ENCODE measurements around the gene TSKU. TPM values are rescaled to one million over a fixed set of nuclear protein-coding genes. Genes with fewer than 3 reads are reported as not detected.
"Not testable (repeated sequence)": the region's sequence is repeated elsewhere in the genome, so short reads cannot be mapped to it uniquely, and the experiment has no call there.

The TSKU gene
- total RNA-seq, 2 donors from 2014 or later, result 71.2 to 72.8 TPM

DNA sequence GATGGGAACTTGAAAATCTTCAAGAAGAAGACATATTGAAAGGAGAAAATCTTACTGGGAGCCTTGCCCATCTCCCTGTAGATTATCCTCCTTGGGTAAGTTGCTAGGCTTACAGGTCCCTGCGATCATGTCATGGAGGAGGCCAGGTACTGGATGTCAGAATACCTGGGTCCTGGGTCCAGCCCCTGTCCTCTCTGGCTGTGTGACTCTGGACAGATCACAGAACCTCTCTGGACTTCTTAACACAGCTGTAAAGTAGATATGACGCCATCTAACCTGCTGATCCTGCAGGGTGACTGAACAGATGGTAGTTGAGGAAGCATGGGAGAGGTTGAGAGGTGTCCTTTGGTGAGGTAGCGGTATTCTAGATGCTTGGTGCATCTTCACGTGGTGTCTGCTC, 4.1 kb downstream of the TSKU start:
- peaks cover 8% of the 10 kb centered on the region for H3K4me1 ChIP-seq (replicated peaks)
- WGBS, result 92% methylated on average over 4 of the region's 4 CpGs
- H3K27me3 ChIP-seq (replicated peaks; ENCODE audit: insufficient read depth), result no peaks in the 10 kb centered on the region
- TF ChIP-seq, protein P1, sequence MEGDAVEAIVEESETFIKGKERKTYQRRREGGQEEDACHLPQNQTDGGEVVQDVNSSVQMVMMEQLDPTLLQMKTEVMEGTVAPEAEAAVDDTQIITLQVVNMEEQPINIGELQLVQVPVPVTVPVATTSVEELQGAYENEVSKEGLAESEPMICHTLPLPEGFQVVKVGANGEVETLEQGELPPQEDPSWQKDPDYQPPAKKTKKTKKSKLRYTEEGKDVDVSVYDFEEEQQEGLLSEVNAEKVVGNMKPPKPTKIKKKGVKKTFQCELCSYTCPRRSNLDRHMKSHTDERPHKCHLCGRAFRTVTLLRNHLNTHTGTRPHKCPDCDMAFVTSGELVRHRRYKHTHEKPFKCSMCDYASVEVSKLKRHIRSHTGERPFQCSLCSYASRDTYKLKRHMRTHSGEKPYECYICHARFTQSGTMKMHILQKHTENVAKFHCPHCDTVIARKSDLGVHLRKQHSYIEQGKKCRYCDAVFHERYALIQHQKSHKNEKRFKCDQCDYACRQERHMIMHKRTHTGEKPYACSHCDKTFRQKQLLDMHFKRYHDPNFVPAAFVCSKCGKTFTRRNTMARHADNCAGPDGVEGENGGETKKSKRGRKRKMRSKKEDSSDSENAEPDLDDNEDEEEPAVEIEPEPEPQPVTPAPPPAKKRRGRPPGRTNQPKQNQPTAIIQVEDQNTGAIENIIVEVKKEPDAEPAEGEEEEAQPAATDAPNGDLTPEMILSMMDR (IDR thresholded peaks at IDR 0.05), result no peak
- TF ChIP-seq POLR2A (IDR thresholded peaks at IDR 0.05) (no peak), POLR2AphosphoS5 (IDR thresholded peaks at IDR 0.05) (no peak)
- H3K36me3 ChIP-seq, result no peaks in the 10 kb centered on the region
- no peak for DNase-seq (ENCODE audit: low spot score)
- peak overlapping the region; percentile 79 to 94 for H3K27ac ChIP-seq
- intact Hi-C loops (cut with DNase I), result no loop called here
- no peaks in the 10 kb centered on the region for H3K9me3 ChIP-seq
- no peak overlapping the region for H3K4me3 ChIP-seq

DNA sequence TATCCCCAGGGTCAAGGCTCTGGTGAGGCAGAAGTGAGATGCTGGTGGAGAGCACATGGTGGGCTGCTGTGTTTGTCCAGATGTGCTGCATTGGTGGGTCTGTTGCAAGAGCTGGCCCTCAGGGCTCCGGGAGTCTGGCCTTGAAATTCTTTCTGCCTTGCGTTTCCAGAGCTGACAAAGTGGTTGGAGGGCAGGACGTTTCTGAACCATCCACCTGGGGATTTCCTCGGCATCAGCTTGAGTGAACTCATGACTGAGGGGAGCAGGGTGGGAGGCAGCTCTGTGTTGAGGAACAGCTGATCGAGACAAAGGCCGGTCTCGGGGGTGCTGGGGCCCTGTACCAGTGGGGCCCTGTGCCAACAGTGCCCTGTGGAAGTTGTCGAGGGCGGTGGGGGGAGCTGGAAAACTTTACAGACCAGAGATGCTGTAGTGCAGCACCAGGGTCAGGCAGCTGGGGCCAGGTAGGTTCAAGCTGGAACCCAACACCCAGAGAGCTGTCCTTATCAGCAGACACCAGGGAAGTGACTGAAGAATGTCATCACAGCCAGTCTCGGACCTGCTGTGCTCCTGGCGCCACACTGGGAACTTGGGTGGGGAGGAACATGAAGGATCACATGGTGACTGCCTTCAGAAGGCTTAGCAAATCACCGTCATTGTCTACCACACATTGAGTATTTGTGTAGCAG, 4.9 kb downstream of the TSKU start:
- intact Hi-C loops (cut with DNase I), result no loop called here
- TF ChIP-seq POLR2A (IDR thresholded peaks at IDR 0.05) (no peak), POLR2AphosphoS5 (IDR thresholded peaks at IDR 0.05) (no peak)
- TF ChIP-seq, protein P1 (IDR thresholded peaks at IDR 0.05), result no peak
- Histone ChIP-seq H3K9me3 (no peaks in the 10 kb centered on the region), H3K36me3 (no peaks in the 10 kb centered on the region), H3K27me3 (replicated peaks; ENCODE audit: insufficient read depth) (no peaks in the 10 kb centered on the region), H3K4me3 (no peak overlapping the region), H3K4me1 (replicated peaks) (peaks cover 8% of the 10 kb centered on the region), H3K27ac (peak overlapping the region; percentile 74 to 79)
- no peak for DNase-seq (ENCODE audit: low spot score)
- 46% methylated on average over 12 of the region's 12 CpGs for WGBS

DNA sequence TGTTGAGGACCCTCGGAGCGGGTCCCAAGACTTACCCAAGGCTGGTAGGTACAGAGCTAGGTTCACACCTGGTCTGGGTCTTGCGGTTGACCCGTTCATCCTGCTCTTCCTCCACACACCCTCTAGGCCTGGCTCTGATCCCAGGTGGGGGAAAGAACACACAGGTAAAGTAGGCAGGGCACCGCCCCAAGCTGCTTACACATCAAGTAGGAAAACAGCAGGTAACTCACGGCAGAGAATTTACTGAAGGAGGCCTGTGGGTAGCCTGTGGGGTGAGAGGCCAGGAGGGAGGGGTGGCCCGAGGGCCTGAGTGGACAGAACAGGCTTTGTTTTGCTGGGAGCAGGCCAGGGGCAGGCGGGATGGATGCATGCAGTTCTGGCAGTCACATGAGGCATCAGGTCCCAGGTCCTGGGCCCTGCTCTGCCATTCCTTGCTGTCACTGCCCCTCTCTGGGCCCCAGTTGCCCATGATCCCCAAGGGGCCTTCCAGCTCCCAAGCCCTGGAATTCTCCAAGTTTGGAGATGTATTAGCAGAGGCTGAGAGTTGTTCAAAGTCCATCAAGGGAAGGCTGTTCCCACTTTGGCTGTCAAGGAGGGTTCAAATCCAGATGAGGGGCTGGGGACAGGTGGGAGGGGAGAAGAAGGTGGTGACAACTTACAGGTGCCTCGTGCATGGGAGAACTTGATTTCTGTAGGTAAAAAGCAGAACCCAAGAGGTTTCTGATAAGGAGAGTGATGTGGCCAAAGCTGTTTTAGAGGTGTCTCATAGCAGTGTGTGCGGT, 5.7 kb downstream of the TSKU start:
- Histone ChIP-seq H3K36me3 (no peaks in the 10 kb centered on the region), H3K27me3 (replicated peaks; ENCODE audit: insufficient read depth) (no peaks in the 10 kb centered on the region), H3K27ac (peak overlapping the region; percentile 74 to 79), H3K4me3 (no peak overlapping the region), H3K9me3 (no peaks in the 10 kb centered on the region), H3K4me1 (replicated peaks) (peaks cover 13% of the 10 kb centered on the region)
- peak; percentile 93 for DNase-seq (ENCODE audit: low spot score)
- intact Hi-C loops (cut with DNase I), result no loop called here
- TF ChIP-seq, protein P1 (IDR thresholded peaks at IDR 0.05), result peak in 1 of 4 experiments; percentile 37
- no peak for TF ChIP-seq POLR2A (IDR thresholded peaks at IDR 0.05)
- peak; percentile 90 for TF ChIP-seq POLR2AphosphoS5 (IDR thresholded peaks at IDR 0.05)
- 49% methylated on average over 10 of the region's 10 CpGs for WGBS

DNA sequence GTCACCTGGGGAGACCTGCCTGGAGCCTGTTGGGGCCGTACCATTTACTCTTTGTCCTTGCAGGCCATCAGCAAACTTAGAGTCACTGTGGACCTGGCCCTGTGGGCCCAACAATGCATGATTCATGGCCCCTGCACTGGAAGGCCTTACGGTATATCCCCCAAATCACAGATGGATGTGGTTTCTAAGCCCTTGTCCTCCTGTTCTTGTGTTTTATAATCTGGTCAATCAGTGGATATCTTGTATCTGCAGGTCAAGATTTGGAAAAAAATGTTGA, 6.2 kb downstream of the TSKU start:
- H3K4me3 ChIP-seq, result no peak overlapping the region
- H3K4me1 ChIP-seq (replicated peaks), result peaks cover 13% of the 10 kb centered on the region
- H3K27ac ChIP-seq, result peak overlapping the region; percentile 74 to 79
- no peak for DNase-seq (ENCODE audit: low spot score)
- TF ChIP-seq POLR2A (IDR thresholded peaks at IDR 0.05), result no peak
- TF ChIP-seq POLR2AphosphoS5 (IDR thresholded peaks at IDR 0.05), result no peak
- TF ChIP-seq, protein P1 (IDR thresholded peaks at IDR 0.05), result no peak
- H3K36me3 ChIP-seq, result no peaks in the 10 kb centered on the region
- intact Hi-C loops (cut with DNase I), result no loop called here
- WGBS, result 92% methylated on average over 2 of the region's 2 CpGs
- H3K27me3 ChIP-seq (replicated peaks; ENCODE audit: insufficient read depth), result no peaks in the 10 kb centered on the region
- no peaks in the 10 kb centered on the region for H3K9me3 ChIP-seq

DNA sequence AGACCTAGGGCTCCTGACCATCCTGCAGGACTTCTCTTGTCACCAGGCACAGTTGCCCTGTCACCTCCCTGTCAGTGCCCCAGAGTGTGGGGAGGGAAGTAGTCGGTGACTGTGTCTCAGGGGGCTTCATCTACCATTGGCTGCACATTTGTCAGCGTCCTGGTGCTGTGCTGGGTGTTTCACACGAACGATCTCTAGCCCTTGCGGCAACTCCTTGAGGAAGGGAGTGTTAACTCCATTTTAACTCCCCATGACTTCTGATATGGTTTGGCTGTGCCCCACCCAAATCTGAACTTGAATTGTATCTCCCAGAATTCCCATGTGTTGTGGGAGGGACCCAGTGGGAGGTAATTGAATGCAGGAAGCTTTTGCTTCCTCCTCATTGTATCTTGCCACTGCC, 7.1 kb downstream of the TSKU start:
- Histone ChIP-seq H3K9me3 (no peaks in the 10 kb centered on the region), H3K4me3 (no peak overlapping the region), H3K36me3 (no peaks in the 10 kb centered on the region), H3K27me3 (replicated peaks; ENCODE audit: insufficient read depth) (no peaks in the 10 kb centered on the region), H3K4me1 (replicated peaks) (peaks cover 13% of the 10 kb centered on the region), H3K27ac (peak overlapping the region in 1 of 2 donors; percentile 74)
- 89% methylated on average over 5 of the region's 5 CpGs for WGBS
- no peak for DNase-seq (ENCODE audit: low spot score)
- TF ChIP-seq, protein P1 (IDR thresholded peaks at IDR 0.05), result no peak
- intact Hi-C loops (cut with DNase I), result no loop called here

DNA sequence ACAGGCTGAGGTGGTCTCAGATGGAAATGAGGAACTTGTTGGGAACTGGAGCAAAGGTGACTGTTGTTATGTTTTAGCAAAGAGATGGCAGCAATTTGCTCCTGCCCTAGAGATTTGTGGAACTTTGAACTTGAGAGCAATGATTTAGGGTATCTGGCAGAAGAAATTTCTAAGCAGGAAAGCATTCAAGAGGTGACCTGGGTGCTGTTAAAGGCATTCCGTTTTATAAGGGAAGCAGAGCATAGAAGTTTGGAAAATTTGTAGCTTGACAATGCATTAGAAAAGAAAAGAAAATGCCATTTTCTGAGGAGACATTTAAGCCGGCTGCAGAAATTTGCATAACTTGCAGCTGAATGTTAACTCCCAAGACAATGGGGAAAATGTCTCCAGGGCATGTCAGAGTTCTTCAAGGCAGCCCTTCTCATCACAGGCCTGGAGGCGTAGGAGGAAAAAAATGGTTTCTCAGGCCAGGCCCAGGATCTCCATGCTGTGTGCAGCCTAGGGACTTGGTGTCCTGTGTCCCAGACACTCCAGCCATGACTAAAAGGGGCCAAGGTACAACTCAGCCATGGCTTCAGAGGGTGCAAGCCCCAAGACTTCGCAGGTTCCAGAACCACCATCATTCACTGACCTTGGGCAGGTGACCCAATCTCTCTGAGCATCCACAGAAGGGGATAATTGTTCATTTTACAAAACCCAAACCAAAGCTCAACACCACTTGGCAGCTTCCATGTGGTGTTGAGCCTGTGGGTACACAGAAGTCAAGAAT, 8.0 kb downstream of the TSKU start:
- 87% methylated on average over 4 of the region's 4 CpGs for whole genome bisulfite sequencing
- H3K4me3 ChIP-seq; DNase-seq (ENCODE audit: low spot score); H3K36me3 ChIP-seq; H3K27ac ChIP-seq; H3K27me3 ChIP-seq (replicated peaks; ENCODE audit: insufficient read depth); intact Hi-C loops (cut with DNase I); H3K9me3 ChIP-seq: not testable (repeated sequence)
- H3K4me1 ChIP-seq (replicated peaks), result peaks cover 13% of the 10 kb centered on the region
